AG09319 (cell line): ENCODE measurements around the gene CNTLN.
"Not testable (repeated sequence)": the region's sequence is repeated elsewhere in the genome, so short reads cannot be mapped to it uniquely, and the experiment has no call there.

Source experiments
- DNase-seq: peaks from one replicate; pipeline ENCODE4 v3.0.0-alpha.2; 2010; ENCODE audit warnings: low read depth; ENCODE audit errors: extremely low read depth
- TF ChIP-seq, protein P1 (sequence below): IDR thresholded peaks from 2 replicates; pipeline ENCODE4 v1.5.1; 2011; ENCODE audit warnings: low read depth, mild to moderate bottlenecking, inconsistent platforms, low read length, moderate library complexity

The CNTLN gene

GRCh38 chr9:17509151-17509550 lies 374.3 kb downstream of the CNTLN start:
- TF ChIP-seq, protein P1, sequence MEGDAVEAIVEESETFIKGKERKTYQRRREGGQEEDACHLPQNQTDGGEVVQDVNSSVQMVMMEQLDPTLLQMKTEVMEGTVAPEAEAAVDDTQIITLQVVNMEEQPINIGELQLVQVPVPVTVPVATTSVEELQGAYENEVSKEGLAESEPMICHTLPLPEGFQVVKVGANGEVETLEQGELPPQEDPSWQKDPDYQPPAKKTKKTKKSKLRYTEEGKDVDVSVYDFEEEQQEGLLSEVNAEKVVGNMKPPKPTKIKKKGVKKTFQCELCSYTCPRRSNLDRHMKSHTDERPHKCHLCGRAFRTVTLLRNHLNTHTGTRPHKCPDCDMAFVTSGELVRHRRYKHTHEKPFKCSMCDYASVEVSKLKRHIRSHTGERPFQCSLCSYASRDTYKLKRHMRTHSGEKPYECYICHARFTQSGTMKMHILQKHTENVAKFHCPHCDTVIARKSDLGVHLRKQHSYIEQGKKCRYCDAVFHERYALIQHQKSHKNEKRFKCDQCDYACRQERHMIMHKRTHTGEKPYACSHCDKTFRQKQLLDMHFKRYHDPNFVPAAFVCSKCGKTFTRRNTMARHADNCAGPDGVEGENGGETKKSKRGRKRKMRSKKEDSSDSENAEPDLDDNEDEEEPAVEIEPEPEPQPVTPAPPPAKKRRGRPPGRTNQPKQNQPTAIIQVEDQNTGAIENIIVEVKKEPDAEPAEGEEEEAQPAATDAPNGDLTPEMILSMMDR, result no peak
- DNase-seq, result no peak

DNA sequence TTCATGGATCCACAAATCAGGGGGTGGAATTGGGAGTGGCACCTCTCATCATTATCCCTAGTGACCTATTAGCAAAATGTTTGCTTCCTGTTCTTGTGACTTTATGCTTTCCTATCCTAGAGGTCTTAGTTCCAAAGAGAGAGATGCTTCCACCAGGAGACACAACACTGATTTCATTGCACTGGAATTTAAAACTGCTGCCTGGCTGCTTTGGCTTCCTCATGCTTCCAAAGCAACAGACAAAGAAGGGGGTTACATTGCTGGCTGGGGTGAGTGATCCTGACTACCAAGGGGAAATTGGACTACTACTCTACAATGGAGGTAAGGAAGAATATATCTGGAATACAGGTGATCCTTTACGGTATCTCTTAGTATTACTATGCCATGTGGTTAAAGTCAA lies 374.9 kb downstream of the CNTLN start:
- DNase-seq, result no peak
- TF ChIP-seq, protein P1, result no peak

GRCh38 chr9:17519761-17520160 lies 384.9 kb downstream of the CNTLN start:
- TF ChIP-seq, protein P1, result no peak
- no peak for DNase-seq

- TF ChIP-seq, protein P1, result no peak
- DNase-seq, result no peak
These were observed 385.6 kb downstream of the CNTLN start for GRCh38 chr9:17520268-17521064.

GRCh38 chr9:17521100-17521855 lies 386.4 kb downstream of the CNTLN start:
- TF ChIP-seq, protein P1, result no peak

GRCh38 chr9:17526726-17527125 lies 391.9 kb downstream of the CNTLN start:
- not testable (repeated sequence) for DNase-seq

More at GRCh38 chr9:17521100-17521855, 386.4 kb downstream of the CNTLN start:
- DNase-seq, result no peak

- no peak for DNase-seq
- TF ChIP-seq, protein P1, result peak; percentile 19
These were observed 394.0 kb downstream of the CNTLN start for GRCh38 chr9:17528859-17529258.
